ENCODE results near the gene SRRM5.
A peak's percentile ranks its signal among the peaks of the same experiment; 100 is the strongest.
"Not testable (repeated sequence)": the region's sequence is repeated elsewhere in the genome, so short reads cannot be mapped to it uniquely, and the experiment has no call there.

SRRM5 gene

GRCh38 chr19:43639519-43640423 lies 27.9 kb downstream of the SRRM5 start, which contains the start of gene CADM4:
TSS of gene CADM4 (minus strand) at chr19:43639850. CDS start at chr19:43639790, 60 bp downstream.
- DNase-seq, result peak; percentile 31

- DNase-seq, result no peak
These were observed 28.5 kb downstream of the SRRM5 start for GRCh38 chr19:43640424-43640757.

- DNase-seq, result no peak
These were observed 29.4 kb downstream of the SRRM5 start for GRCh38 chr19:43641333-43641732.

DNA sequence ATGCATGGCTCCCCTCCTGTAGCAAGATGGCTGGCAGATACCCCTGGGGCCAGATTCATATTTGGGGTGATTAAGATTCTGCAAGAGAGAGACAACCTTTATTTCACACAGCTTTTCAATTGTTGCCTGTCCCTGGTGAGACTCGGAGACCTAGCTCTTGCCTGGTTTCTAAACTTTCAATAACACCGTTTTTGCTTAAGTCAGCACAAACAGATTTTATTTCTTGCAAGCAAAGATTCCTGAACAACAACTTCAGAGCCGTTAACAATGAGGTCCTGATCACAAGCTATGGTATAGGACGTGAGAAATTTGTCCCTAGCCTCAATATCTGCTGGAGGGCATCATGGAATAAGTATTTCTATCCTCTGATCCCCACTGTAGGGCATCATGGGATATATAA lies 30.6 kb downstream of the SRRM5 start:
- no peak for DNase-seq

- DNase-seq, result no peak
These were observed 31.4 kb downstream of the SRRM5 start for GRCh38 chr19:43643326-43643725.

- no peak for DNase-seq
These were observed 32.3 kb downstream of the SRRM5 start for GRCh38 chr19:43644181-43644580.

DNA sequence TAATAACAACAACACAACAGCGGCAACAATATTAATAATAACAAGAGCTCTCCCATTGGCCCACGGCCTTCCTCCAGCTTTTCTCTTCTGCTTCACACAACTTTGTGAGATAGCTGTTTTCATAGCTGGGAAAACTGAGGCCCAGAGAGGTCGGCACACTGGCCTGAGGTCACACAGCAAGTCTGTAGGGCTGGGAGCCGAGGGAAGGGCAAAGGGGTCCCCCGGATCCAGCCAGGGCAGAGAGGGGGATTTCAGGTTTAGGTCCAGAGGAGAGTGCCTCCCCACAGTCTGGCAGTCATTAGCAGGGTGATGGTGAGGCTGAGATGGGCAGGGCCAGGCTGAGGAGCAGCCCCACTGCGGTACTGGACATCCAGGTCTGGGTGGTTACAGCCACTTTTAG lies 36.7 kb downstream of the SRRM5 start:
- no peak for DNase-seq

DNA sequence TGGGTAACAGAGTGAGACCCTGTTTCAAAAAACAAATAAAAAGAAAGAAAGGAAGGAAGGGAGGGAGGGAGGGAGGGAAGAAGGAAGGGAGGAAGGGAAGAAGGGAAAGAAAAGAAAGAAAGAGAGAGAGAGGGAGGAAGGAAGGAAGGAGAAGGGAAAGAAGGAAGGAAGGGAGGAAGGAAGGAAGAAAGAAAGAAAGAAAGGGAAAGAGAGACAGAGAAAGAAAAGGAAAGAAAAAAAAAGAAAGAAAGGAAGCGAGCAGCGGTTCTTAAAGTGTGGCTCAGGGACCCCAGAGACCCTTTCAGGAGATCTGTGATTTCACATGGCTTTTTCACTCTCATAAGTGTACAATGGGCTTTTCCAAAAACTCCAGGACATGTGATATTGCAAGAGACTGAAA lies 37.6 kb downstream of the SRRM5 start:
- DNase-seq, result no peak

- DNase-seq, result not testable (repeated sequence)
These were observed 38.4 kb downstream of the SRRM5 start for GRCh38 chr19:43650276-43650675.

DNA sequence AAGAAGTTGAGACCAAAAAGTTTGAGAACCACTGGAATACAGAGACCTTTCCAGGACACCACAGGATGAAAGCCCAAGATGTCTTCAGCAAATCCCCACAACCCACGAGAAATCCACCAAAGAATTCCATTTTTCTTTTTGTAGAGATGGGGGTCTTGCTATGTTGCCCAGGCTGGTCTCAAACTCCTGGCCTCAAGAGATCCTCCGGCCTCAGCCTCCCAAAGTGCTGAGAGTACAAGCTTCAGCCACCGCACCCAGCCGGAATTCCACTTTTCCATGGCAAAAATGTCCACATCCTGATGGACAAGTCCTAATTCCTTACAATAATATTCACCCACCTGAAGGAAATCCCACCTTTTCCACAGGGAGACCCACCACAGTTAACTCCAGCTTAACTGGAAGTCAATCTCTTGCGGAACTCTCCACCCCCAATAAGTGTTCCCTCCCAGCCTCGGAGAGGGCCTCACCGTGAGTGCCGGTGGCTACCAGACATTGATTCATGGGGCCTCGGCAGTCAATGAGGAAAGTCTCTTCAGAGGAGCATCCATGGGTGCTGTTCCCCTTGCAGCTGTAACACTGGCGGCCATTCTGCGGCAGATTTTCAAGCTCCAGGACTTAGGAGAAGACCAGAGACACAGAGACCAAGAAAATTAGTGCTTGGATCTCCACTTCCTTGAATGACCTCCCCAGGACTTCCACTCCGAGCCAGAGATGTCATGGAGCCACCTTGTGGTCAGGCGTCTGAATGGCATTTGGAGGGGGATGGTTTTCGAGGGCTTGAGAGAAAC lies 40.1 kb downstream of the SRRM5 start:
- no peak for DNase-seq

DNA sequence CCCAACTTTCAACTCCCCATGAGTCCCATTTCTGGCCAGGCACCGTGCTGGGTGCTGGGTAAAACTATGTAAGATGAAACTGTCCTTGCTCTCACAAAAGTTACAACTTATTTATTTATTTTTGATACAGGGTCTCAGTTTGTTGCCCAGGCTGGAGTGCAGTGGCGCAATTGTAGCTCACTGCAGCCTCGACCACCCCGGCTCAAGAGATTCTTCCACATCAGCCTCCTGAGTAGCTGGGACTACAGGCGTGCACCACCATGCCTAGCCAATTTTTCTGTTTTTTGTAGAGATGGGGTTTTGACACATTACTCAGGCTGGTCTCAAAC lies 40.6 kb downstream of the SRRM5 start:
- DNase-seq, result no peak

- no peak for DNase-seq
These were observed 44.5 kb downstream of the SRRM5 start for GRCh38 chr19:43656436-43656835.

GRCh38 chr19:43658001-43658400 lies 46.1 kb downstream of the SRRM5 start:
- no peak for DNase-seq

GRCh38 chr19:43658494-43658893 lies 46.6 kb downstream of the SRRM5 start:
- DNase-seq, result no peak

DNA sequence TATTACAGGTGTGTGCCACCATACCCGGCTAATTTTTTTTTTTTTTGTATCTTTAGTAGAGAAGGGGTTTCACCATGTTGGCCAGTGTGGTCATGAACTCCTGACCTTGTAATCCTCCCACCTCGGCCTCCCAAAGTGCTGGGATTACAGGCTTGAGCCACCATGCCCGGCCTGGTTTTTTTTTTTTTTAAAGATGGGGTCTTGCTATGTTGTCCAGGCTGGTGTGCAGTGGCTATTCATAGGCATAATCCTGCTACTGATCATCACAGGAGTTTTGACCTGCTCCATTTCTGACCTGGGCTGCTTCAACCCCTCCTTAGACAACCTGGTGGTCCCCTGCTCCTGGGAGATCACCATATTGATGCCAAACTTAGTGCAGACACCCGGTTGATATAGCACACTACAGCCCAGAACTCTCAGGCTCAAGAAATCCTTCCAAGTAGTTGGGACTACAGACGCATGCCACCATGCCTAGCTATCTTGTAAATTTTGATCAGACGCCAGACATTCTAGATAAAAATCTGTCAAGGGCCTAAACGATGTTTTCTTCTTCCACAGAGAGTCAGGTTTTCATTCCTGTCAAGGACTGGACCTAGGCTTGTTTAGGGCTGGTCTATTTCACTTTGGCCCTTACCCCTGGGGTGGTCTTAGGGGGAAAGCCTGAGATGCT lies 48.5 kb downstream of the SRRM5 start:
- no peak for DNase-seq

GRCh38 chr19:43660971-43661360 lies 49.1 kb downstream of the SRRM5 start:
- no peak for DNase-seq

DNA sequence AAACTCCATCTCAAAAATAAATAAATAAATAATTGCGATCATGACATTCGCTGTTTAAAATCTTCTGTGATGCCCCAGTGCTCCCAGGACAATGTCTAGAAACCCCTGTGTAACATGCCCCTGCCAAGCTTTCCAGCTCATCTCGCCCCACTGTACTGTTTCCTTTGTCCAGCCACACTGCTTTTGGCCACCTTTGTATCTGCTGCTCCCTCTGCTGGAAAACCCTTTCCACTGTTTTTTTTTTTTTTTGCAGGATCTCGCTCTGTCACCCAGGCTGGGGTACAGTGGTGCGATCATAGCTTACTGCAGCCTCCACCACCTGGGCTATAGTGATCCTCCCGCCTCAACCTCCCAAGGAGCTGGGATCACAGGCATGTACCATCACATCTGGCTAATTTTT lies 50.6 kb downstream of the SRRM5 start:
- DNase-seq, result no peak

DNA sequence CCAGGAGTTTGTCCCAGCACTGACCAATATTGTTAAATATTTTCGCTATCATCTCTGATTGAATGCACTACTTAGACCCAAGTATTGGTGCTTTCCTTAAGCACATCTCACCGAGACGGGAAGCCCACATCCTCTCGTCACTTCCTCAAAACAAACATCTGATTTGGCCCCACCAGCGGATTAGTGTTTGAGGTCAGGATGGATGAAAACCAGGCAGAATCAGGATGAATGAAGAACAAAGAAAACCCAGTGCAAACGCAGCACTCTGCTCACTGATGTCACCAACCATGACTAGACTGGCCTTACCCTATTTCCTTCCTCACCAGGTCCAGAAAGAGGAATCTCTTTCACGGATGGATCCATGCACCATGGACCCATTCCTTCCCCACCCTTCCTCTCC lies 52.1 kb downstream of the SRRM5 start:
- peak; percentile 32 for DNase-seq

Data from effector CD4-positive, alpha-beta T cell (primary cell).